GM21515 (cell line): ENCODE measurements around the gene C22orf31.

Source experiments
- ATAC-seq: cut with Tn5 transposase; IDR thresholded peaks from one replicate; pipeline ENCODE4 v1.9.1; 2021; ENCODE audit not compliant: unreplicated experiment

The C22orf31 gene

DNA sequence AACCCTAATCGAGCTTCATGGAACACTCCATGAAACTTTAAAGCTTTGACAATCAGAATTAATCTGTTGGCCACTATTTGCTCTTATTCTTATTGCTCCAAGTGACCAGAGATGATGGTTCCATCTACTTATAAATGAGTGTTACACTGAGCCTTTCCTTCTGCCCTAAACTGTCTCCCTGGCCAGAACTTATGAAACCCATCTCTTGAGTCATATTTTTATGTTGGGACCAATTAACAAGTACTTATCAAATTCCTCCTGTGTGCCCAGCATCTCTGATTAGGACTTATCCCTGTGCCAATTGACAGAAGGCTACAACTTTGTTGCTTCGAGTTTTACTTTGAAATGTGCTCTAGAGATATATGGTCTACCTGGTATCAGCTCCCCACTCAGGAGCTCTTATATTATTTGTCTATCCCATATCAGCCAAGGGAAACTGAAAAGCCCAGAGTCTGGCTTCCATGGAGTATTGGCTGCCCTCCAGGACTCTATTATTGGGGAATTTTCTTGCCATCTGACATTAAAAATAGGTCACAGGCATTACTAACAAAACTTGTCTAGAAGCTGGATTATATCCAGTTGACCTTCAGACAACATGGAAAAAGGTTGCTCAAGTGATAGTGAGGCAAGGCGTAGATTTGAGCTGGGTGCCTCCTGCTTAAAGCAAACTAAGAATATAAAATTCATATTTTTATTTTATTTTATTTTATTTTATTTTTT is 20.0 kb upstream of the C22orf31 start:
- ATAC-seq = no peak

DNA sequence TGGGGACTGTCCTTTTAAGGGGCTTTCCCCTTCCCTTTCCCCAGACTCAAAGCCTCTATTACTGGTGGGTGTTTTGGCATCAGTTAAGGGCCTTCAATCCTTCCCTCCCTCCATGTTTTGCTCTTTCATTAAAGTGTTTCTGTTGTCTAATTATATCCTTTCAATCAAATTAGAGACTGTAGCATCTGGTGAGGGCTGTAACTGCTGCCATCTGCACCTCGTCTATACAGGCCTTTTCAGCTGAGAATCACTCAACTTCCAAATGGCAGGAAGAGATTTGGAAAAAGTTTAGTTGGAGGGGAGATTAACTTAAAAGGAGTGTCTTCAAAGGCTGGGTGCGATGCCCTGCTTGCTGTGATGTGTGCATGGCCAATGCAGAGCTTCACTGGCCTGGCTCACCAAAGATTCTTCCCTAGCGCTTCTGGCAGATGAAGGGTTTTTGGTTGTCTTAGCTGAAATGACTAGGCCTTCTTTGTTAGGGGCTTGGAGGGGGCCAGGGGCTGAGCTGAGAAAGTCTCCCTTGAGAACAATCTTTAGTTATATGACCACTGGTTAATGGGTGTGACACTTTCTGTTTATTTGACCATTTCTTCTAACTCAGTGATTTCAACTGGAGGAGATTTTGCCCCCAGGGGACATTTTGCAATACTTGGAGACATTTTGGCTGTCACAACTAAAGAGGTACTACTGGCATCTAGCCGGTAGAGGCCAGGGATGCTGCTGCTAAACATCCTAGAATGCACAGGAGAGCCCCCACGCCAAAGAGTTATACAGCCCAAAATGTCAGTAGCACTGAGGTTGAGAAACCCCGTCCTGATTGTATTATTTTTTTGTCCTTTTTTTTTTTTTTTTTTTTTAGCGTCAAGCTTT is 18.7 kb upstream of the C22orf31 start:
- no peak for ATAC-seq

DNA sequence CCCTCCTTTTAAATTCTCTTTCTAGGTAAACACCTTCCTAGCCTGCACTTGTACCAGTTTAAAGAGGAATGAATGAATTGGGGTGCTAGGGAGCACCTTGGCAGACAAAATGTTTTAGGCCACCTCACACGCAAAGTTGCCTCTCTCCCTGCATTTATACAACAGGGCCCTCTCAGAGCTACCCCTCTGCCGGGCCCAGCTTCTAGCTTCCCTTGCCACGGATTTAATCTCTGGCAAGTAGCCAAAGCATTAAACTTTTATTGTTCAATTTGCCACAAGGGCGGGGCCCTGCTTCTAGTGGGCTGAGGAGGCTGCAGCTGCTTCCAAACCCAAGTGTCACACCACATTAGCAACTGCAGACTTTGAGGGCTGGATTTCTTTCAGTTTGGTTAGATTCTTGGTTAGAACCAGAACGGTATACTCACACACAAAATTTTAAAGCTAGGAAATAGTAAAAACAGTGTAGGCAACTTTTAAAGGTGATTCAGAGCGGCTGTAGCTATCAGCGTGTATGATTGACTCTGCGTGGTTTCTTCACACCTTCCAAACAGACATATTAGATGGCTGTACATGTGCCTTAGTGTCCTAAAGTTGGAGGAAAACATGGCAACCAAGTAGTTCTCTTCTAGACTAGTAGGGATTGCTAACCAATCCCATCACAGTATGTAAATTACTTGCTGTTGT is 17.7 kb upstream of the C22orf31 start:
- ATAC-seq = no peak

DNA sequence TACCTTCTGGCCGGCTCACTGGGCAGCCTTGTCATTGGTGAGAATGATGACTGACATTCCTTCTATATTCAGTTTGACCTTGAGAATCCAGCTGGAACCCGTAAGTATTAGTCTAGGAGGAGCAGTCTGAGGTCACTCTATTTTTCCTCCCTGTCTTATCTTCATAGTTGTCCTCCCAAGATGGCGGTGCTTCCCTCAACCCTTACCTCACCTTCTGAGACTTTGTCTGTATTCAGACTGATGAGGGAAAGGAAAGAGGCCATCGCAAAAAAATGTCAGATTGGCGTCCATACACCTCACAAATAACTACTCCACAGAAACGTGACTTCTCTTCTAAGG is 17.2 kb upstream of the C22orf31 start:
- ATAC-seq = no peak

DNA sequence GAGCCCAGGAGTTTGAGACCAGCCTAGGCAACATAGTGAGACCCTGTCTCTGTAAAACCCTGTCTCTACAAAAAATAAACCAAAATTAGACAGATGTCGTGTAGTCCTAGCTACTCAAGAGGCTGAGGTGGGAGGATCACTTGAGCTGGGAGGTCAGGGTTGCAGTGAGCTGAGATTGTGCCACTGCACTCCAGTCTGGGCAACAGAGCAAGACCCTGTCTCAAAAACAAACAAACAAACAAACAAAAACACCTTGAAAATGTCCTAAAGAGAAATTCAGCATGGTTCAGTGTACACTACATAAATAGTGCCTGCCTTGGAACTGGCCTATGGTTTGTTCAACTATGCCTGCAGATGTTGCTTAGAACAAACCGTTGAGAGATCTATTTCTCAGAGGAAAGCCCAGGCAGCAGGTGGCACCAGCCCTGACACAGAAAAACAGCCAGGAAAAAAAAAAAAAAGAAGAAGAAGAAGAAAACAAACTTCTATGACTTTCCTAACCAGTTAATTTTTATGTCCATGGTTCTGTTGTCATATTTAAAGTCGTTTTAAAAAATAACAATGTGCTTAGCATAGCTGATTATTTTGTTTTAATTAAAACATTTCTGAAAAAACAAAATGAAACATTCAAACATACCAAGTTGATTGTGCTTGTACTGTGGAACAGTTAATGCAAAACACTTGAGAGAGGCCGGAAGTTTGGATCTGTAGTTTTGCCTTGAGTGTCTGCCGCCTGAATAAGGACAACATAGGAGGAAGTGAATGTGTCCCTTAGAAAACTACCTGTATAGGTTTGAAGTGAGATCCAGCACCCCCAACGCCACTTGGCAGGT is 16.6 kb upstream of the C22orf31 start:
- ATAC-seq = no peak

DNA sequence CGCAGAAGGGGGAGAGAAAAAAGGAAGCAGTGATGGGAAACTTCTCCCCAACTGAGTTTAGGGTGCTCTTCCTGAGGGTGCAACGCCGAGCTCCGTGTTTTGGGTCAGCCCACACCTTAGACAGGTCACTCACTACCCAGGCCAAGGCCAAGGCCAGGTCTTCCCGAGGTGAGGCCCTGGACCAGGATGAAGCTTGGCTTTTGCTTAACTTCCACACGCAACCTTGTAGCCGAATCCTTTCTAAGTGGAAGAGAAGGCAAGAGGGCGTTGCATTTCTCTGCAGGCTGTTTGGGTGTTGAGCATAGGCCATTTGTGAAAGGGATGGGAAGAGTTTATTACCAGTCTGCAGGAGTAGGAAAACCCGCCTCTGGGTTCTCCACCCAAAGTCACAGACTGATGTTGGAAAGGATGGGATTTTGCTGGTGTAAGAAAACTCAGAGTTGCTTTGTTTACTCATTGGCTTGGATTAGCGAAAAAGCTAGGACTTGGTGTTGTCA is 12.7 kb upstream of the C22orf31 start:
- ATAC-seq = no peak

DNA sequence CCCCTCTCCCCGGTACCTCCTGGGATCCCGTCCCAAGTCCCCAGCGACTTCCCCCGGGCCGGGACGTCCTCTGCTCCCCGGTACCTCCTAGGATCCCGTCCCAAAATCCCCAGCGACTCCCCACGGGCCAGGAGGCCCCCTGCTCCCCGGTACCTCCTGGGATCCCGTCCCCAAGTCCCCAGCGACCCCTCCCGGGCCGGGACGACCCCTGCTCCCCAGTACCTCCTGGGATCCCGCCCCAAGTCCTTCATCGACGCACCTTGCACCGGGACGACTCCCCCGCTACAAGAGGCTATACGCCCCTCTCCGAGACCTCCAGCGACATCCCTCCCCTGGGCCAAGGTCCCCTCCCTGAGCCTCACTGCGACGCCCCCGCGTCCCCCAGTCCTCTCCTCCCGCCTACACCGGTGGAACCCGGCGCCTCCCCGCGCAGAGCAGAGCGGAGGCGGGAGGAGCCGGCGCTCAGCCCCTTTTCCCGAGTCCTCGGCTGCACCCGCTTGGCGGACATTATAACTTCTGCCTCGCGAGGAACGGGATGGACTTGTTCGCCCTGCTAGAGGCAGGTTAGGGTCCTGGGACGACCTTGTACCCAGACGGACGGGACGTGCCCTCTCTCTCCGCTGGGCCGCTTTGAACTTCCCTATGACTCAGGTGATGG is 12.1 kb upstream of the C22orf31 start:
- ATAC-seq = no peak

DNA sequence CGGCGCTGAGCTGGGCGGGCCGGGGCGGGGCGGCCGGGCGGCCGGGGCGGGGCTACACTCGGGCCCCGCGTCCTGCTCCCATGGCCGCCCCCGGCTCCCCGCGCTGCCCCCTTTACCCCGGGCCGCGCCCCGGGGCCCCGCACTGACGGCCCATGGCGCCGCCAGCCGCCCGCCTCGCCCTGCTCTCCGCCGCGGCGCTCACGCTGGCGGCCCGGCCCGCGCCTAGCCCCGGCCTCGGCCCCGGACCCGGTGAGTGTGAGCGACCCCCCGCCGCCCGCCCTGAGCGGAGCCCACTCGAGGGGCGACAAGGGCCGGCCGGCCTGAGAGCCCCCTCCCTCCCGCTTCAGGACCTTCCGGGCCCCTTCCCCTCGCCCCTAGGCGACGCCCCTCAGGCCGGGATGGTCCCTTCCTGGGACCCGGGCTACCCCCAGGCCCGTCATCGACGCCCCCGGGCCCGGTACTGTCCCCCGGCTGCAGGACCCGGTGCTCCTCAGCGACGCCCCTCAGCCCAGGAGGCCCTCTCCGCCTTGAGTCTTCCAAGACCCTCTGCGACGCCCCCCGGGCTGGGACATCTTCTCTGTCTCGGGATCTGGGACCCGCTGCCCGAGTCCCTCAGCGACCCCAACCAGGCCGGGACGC is 11.5 kb upstream of the C22orf31 start, which contains the start of gene KREMEN1:
KREMEN1 (plus strand) TSS at position 57 of the 639 bp plus-strand sequence; CDS start at position 153, 96 bp downstream.
- ATAC-seq = no peak

DNA sequence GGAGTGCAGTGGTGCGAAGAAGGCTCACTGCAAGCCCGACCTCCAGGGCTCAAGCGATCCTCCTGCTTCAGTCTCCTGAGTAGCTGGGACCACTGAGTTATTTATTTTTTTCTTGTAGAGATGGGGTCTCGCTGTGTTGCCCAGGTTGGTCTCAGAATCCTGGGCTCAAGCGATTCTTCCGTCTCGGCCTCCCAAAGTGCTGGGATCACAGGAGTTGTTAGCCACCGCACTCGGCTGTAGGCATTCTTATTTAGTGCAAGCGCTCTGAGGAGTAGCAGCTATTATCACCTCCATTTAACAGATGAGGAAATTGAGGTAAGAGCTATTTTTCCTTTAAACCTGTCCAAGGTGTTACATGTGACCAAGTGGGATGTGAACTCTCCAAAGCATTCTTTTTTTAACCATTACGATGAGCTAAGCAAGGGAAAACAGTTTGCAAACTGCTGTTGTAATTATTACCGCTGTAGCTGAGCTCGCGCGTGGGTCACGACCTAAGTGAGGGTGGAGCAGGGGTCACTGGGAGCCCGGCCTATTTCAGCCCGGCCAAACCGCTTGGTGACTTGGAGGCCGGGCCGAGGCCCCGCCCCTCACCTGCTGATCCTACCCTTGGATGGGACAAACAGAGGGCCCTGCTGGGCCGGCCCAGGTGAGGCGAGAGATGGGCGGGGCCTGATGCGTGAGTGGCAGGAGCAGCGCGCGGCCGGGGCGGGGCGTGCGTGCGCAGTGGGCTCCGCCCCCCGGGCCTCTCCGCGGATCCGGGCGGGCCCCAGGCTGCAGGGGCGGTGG is 10.8 kb upstream of the C22orf31 start:
- ATAC-seq = peak; percentile 85

DNA sequence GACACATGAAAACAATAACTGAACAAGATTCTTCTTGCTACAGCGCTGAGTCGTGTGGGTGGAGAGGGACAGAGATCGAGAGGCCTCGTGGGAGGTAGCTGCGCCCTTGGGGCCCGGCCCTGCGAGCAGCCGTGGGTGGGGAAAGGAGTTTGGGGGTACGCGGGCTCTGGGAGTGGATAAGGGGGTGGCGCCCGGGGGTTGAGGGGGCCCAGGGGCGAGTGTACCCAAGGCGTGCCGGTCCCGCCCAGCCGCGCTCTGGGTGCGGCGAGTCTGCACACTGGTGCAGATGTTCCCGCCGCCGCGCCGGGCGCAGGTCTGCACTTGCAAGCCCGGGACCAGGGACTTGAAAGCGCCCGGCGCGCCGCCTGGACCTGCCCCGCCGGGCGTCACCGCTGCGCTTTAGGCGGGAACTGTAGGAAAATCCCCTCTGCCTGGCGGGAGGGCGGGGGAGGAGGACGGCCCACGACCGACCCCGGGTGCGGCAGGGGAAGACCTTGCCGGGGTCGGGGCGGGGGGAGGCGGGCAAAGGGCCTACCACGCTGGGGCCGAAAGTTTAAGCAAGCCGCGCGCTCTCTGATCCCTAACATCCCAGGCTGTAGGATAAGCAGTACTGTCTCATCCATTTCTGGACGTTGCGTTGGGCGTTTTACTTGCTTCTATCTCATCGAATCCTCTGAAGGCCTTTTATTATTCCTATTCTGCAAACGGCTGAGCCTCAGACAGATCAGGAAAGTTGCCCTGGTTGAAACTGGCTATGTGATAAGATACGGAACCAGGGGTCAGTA is 9.8 kb upstream of the C22orf31 start:
- ATAC-seq = no peak

DNA sequence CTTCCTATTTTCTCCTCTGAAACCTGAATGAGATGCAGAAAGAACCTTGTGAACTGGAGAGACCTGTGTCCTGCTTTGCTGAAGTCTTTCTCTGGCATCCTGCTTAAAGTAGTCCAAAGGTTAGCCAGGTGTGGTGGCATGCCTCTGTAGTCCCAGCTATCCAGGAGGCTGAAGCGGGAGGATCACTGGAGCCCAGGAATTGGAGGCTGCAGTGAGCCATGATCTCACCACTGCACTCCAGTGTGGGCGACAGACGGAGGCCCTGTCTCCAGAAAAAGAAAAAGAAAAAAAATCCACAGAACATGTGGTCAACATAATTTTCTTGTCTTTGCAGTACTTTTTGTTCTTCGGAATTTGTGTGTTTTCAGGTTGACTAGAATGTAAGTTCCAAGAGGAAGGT is 8.9 kb upstream of the C22orf31 start:
- no peak for ATAC-seq

DNA sequence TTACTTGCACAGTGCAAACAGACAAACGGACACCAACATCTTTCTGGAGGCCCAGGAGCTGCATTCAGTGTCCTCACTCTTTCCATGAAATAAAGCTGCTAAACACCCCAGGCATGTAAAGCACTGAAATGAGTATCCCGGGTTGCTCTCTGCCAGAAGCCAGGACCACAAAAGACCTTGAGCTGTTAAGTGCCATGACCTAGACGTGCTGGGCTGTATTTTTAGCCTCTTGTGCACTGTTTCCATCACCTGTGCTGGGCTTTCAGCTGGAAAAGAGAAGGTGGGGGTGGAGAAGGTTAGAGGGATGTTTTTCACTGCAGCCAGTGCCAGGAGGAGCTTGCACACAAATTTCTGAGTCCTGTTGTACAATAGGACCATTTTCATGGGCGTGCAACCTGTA is 7.8 kb upstream of the C22orf31 start:
- ATAC-seq = no peak

DNA sequence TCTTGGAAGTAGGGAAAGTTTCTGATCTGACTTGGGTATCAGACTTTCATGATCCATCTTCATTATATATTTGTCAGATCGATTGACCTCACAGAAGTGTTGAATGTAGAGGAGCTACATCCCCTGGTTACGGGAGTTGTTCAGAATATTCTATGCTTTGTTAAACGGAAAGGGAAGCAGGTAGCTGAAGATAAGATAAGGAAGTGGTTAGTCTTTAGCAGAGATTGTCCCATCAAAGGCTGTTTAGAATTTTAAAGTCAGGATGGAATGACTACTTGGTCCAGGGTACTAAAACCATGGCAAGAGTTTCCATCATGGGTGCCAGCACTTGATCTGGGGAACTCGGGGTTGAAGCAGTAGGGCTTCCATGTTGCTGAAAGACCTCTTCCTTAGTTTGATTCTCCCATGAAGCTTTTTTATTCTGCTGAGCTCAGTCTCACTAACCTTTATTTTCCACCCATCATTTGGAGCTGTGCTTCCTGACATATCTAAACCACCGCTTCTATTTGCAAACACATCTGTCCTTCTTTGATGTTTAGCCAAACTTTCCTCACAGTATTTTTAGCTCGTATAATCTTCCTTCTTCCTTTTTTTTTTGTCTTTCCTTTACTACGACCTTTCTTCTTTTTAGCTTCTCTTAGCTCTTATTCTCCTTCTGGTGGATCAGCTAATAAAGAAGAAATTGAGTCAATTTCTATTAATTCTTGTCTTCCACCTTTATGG is 4.0 kb upstream of the C22orf31 start:
- no peak for ATAC-seq

DNA sequence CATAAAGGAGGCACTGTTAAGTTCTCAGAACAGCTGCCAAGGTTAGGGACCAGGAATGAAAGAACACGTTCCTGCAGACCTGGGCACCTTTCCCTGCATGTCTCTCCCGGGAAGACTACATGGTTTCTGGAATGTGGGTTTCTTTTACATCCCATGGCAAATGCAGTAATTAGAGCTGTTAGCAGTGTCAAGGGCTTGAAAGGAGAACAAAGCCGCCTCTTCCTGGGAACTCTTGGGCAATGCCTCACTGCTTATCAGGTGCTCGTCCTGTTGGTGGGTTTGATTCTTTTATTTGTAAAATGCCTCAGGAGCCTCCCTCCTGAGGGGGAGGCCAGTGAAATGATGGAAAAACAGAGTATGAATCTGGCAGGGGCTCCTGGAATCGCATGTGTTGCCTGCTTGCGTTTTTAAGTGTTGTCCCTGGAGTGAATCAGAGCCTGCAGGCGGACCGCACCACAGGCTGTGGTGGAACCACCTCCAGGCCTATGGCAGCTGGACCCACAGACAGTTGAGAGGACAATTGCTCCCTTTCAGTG is 723 bp upstream of the C22orf31 start:
- no peak for ATAC-seq

DNA sequence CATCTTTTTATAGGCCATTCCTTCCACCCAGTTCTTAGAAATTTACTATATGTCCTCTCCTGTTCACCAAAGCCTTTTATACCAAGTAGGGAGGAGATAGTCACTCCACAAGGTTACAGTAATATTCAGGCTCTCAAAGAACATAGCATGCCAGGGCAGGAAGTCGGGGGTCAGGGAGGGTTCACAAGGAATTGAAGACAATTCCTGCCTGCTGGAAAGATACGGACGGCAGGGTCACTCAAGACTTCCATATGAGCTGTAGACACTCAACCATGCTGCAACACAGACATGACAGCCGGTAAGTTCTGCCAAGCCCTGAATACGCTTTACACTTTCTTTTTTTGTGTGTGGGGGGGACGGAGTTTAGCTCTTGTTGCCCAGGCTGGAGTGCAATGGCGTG is 700 bp downstream of the C22orf31 start:
- no peak for ATAC-seq

DNA sequence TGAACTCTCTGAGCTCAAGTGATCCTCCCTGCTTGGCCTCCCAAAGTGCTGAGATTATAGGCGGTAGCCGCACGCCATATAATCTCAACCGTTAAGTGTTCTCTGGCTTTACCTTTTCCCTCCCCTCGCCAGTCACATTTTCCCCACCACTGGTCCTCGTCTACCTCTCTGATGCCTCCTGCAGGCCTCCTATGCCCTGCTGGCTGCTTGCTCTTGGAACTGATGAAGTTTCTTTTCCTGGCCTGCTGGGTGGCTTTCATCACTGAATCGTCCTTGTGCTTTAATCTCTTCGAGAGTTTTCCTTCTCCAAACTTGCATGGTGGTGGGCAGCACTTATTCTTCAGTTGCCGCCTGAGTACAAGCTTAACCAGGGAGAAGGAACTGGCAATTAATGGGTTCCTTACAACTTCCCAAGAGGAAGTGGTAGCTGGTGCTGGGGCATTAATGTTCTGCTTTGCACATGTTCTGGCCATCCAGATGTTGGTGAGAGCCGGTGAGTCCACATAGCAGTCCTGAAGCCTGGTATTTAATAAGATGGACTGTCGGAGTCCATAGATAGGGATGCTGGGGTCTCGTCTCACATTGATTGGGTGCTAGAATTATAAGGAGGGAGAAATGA is 1.3 kb downstream of the C22orf31 start:
- ATAC-seq = no peak

DNA sequence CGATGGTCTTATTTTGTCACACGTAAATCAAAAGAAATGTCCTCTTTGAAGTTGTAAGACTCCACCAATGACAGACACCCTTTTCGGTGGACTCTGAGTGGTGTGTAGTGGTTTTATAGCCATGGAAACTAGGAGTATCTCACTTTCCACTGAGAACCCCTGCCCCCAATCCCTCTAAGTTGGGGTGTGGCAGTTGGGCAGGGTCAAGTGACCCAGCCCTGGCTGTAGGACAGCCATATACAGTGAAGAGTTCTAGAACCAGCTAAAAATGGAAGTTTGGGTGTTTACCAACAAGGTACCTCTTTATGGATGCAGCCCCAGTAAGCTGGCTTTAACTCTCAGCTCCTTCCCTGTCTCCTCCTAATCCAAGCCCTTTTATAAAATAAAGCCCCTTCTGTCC is 5.2 kb downstream of the C22orf31 start:
- ATAC-seq = no peak
